Measurements from ENCODE around the gene RPL18. TPM values are rescaled to one million over a fixed set of nuclear protein-coding genes. Genes with fewer than 3 reads are reported as not detected.
A peak's percentile ranks its signal among the peaks of the same experiment; 100 is the strongest.

RPL18 gene
- total RNA-seq (2014; rRNA removed) (1,237 and 1,503 TPM in 2 replicates), Bru-seq, nascent RNA (percentile 98 among the genes with signal in this experiment), BruChase-seq, experiment 1, labeled RNA remaining after a 6-hour chase (percentile 98 among the genes with signal in this experiment), BruChase-seq, experiment 2, labeled RNA remaining after a 2-hour chase (percentile 97 among the genes with signal in this experiment)
- long read RNA-seq, transcript RPL18-208 (7 exons, 1,004 nt): major isoform, 132 of 251 reads
- long read RNA-seq, transcript RPL18-207 (2 exons, 666 nt): minor isoform, 8 of 251 reads
- long read RNA-seq, transcript RPL18-201 (6 exons, 612 nt): minor isoform, 12 of 251 reads
- long read RNA-seq, partial matches to known transcripts: 90 of 251 reads
- long read RNA-seq, other reads (novel, unspliced or antisense): 4 of 251 reads

GRCh38 chr19:48618916-48619691, at the start of gene RPL18, which contains the start of gene SPHK2:
Gene RPL18 (minus strand): TSS chr19:48619178. CDS start chr19:48619143, 35 bp downstream.
Gene SPHK2 (plus strand): TSS chr19:48619506. CDS start chr19:48620515, 1,009 bp downstream.
- Histone ChIP-seq H3K79me2 (ENCODE audit: low read length) (peaks cover 42% of the 10 kb centered on the region), H3K27me3 (ENCODE audit: low read length) (no peaks in the 10 kb centered on the region), H3F3A (ENCODE audit: low read length, unreplicated experiment) (no peaks in the 10 kb centered on the region), H3K9me3 (ENCODE audit: low read length) (no peaks in the 10 kb centered on the region), H3K36me3 (ENCODE audit: low read depth, low read length) (peaks cover 35% of the 10 kb centered on the region), H2AFZ (ENCODE audit: low read length) (peak within 1 kb of the TSS; percentile 87), H3K9ac (ENCODE audit: low read length) (peak within 1 kb of the TSS; percentile 99), H3K9me2 (replicated peaks; ENCODE audit: low read length) (no peaks in the 10 kb centered on the region), H3K4me2 (ENCODE audit: low read length) (peak within 1 kb of the TSS; percentile 98), H4K20me1 (ENCODE audit: low read length) (peaks cover 32% of the 10 kb centered on the region), H3K4me1 (ENCODE audit: insufficient read depth, low read length) (peaks cover 27% of the 10 kb centered on the region), H3K4me3 (ENCODE audit: low read length) (peak within 1 kb of the TSS; percentile 100), H3K27ac (ENCODE audit: low read length) (peak within 1 kb of the TSS; percentile 47)
- no TSS peak for BruUV-seq (replicated peaks)
- DNase-seq (peak; percentile 96), ATAC-seq (peak; percentile 91)
- TF ChIP-seq EZH2 (IDR thresholded peaks at IDR 0.05; ENCODE audit: low read length, unreplicated experiment): no peak
- no peak for TF ChIP-seq CTCF (conservative IDR thresholded peaks at IDR 0.05; ENCODE audit: low read depth, low read length)
- no peak for TF ChIP-seq EZH2phosphoT487 (IDR thresholded peaks at IDR 0.05; ENCODE audit: borderline replicate concordance, low read length)
- intact Hi-C loops (cut with micrococcal nuclease): loop anchor here (1.0 kb wide), 1 partner anchor 18 kb away; the partner anchor contains the start of gene DBP
- ChIA-PET CTCF (interaction anchor here (0.6 kb wide), 1 partner anchor 56 kb away, joined by 3 read pairs; no protein-coding TSS in a partner anchor), POLR2A (ENCODE audit: unreplicated experiment) (interaction anchor here (0.5 to 0.6 kb wide), 7 partner anchors 14 to 1301 kb away, joined by 3 to 9 read pairs (median 5); no protein-coding TSS in a partner anchor)

GRCh38 chr19:48668761-48669160, 49.8 kb upstream of the RPL18 start:
- POLR2A ChIA-PET (ENCODE audit: unreplicated experiment): no interaction called here
- Histone ChIP-seq H3F3A (ENCODE audit: low read length, unreplicated experiment) (no peaks in the 10 kb centered on the region), H3K9ac (ENCODE audit: low read length) (no peak overlapping the region), H3K4me3 (ENCODE audit: low read length) (no peak overlapping the region), H3K4me1 (ENCODE audit: insufficient read depth, low read length) (no peaks in the 10 kb centered on the region), H3K9me2 (replicated peaks; ENCODE audit: low read length) (no peaks in the 10 kb centered on the region), H2AFZ (ENCODE audit: low read length) (no peak overlapping the region), H3K4me2 (ENCODE audit: low read length) (no peak overlapping the region), H3K9me3 (ENCODE audit: low read length) (no peaks in the 10 kb centered on the region), H3K36me3 (ENCODE audit: low read depth, low read length) (no peaks in the 10 kb centered on the region), H3K79me2 (ENCODE audit: low read length) (no peaks in the 10 kb centered on the region), H4K20me1 (ENCODE audit: low read length) (no peaks in the 10 kb centered on the region), H3K27ac (ENCODE audit: low read length) (no peak overlapping the region), H3K27me3 (ENCODE audit: low read length) (no peaks in the 10 kb centered on the region)
- BruUV-seq (replicated peaks): no TSS peak
- DNase-seq: no peak
- intact Hi-C loops (cut with micrococcal nuclease): no loop called here
- no peak for TF ChIP-seq EZH2phosphoT487 (IDR thresholded peaks at IDR 0.05; ENCODE audit: borderline replicate concordance, low read length)
- no peak for TF ChIP-seq EZH2 (IDR thresholded peaks at IDR 0.05; ENCODE audit: low read length, unreplicated experiment)
- TF ChIP-seq CTCF (conservative IDR thresholded peaks at IDR 0.05; ENCODE audit: low read depth, low read length): no peak
- CTCF ChIA-PET: no interaction called here
- no peak for ATAC-seq
